Liver (tissue), 9 donors: ENCODE data around the gene BCAP29. TPM values are rescaled to one million over a fixed set of nuclear protein-coding genes. Genes with fewer than 3 reads are reported as not detected.

ENCODE experiments used
- DNase-seq: peaks from one replicate; pipeline ENCODE4 v3.0.0-alpha.2; 2017; ENCODE audit warnings: low spot score
- H3K27ac ChIP-seq, 2 donors: one replicate each; pipeline ENCODE4 v1.7.0; 2013; ENCODE audit warnings: inconsistent platforms in 2 of 2, low read length in 2 of 2, control low read depth in 1 of 2, low read depth in 1 of 2, mild to moderate bottlenecking in 1 of 2
- H3K27me3 ChIP-seq, 4 donors: one replicate each; pipeline versions ENCODE4 v1.6.1 to v1.7.0; 2013; ENCODE audit warnings: low read length in 3 of 4, inconsistent platforms in 1 of 4, mild to moderate bottlenecking in 1 of 4, moderate library complexity in 1 of 4; ENCODE audit not compliant: control insufficient read depth in 4 of 4, insufficient read depth in 4 of 4
- H3K36me3 ChIP-seq, 4 donors: one replicate each; pipeline versions ENCODE4 v1.6.1 to v1.7.0; 2013; ENCODE audit warnings: low read length in 3 of 4, mild to moderate bottlenecking in 3 of 4, low read depth in 1 of 4, moderate library complexity in 1 of 4; ENCODE audit not compliant: control insufficient read depth in 4 of 4, insufficient read depth in 3 of 4
- H3K4me1 ChIP-seq, 4 donors: one replicate each; pipeline versions ENCODE4 v1.6.1 to v1.7.0; 2013; ENCODE audit warnings: low read length in 3 of 4, mild to moderate bottlenecking in 3 of 4, moderate library complexity in 1 of 4; ENCODE audit not compliant: control insufficient read depth in 4 of 4, insufficient read depth in 4 of 4
- H3K4me3 ChIP-seq, 3 donors: one replicate each; pipeline versions ENCODE4 v1.6.1 to v1.7.0; 2013; ENCODE audit warnings: low read length in 3 of 3, control low read depth in 1 of 3, low read depth in 1 of 3, mild to moderate bottlenecking in 1 of 3
- H3K9ac ChIP-seq, 2 donors: one replicate each; pipeline ENCODE4 v1.7.0; 2013; ENCODE audit warnings: low read length in 2 of 2, mild to moderate bottlenecking in 2 of 2, moderate library complexity in 2 of 2, control low read depth in 1 of 2, low read depth in 1 of 2
- H3K9me3 ChIP-seq, 4 donors: one replicate each; pipeline versions ENCODE4 v1.6.1 to v1.7.0; 2013; ENCODE audit warnings: low read length in 3 of 4; ENCODE audit not compliant: control insufficient read depth in 4 of 4
- CTCF ChIP-seq: fragments of 150-350 bp; IDR thresholded peaks from 2 replicates; pipeline ENCODE4 v1.5.1; 2017; ENCODE audit warnings: improper control_type of control experiment, low read depth, low read length; ENCODE audit not compliant: missing input control
- EGR1 ChIP-seq, 2 donors: IDR thresholded peaks; 2 replicates each; pipeline ENCODE4 v1.6.1; 2016 to 2018; ENCODE audit warnings: antibody characterized with exemption in 2 of 2, low read depth in 2 of 2
- FOXA1 ChIP-seq: IDR thresholded peaks from 2 replicates; pipeline ENCODE4 v1.6.1; 2016; ENCODE audit warnings: antibody characterized with exemption
- GABPA ChIP-seq, 2 donors: IDR thresholded peaks in 1 of 2; conservative IDR thresholded peaks in 1 of 2; 2 replicates each; pipeline ENCODE4 v1.6.1; 2016; ENCODE audit warnings: antibody characterized with exemption in 2 of 2, mild to moderate bottlenecking in 1 of 2, moderate library complexity in 1 of 2
- HNF4G ChIP-seq: IDR thresholded peaks from 2 replicates; pipeline ENCODE4 v1.6.1; 2016; ENCODE audit warnings: antibody characterized with exemption
- JUND ChIP-seq, 2 donors: IDR thresholded peaks; 2 replicates each; pipeline ENCODE4 v1.6.1; 2016; ENCODE audit warnings: antibody characterized with exemption in 2 of 2
- NR2F2 ChIP-seq: IDR thresholded peaks from 2 replicates; pipeline ENCODE4 v1.6.1; 2016; ENCODE audit warnings: antibody characterized with exemption
- RXRA ChIP-seq, 2 donors: IDR thresholded peaks; 2 replicates each; pipeline ENCODE4 v1.6.1; 2017 to 2018; ENCODE audit warnings: antibody characterized with exemption in 2 of 2, mild to moderate bottlenecking in 1 of 2
- SP1 ChIP-seq: IDR thresholded peaks from 2 replicates; pipeline ENCODE4 v1.6.1; 2018; ENCODE audit warnings: antibody characterized with exemption, mild to moderate bottlenecking
- TAF1 ChIP-seq: conservative IDR thresholded peaks from 2 replicates; pipeline ENCODE4 v1.6.1; 2016; ENCODE audit warnings: antibody characterized with exemption, mild to moderate bottlenecking
- ZBTB33 ChIP-seq: IDR thresholded peaks from 2 replicates; pipeline ENCODE4 v1.6.1; 2016; ENCODE audit warnings: antibody characterized with exemption
- WGBS: extraction: QIAGEN DNeasy Blood & Tissue Kit; methylation state at CpG from one replicate; pipeline ENCODE4 v1.1.7; 2013; 5-methylcytosine and 5-hydroxymethylcytosine counted together
- polyA plus RNA-seq, 2 donors: library from polyadenylated mRNA; stranded (reverse) in 1 of 2; unstranded in 1 of 2; fragments of 200-250 nt in 1 of 2; fragments of >200 nt in 1 of 2; fragmentation: Nextera tagmentation in 1 of 2; extraction: Ambion mirVana in 1 of 2; gene quantifications; one replicate each; pipeline versions ENCODE4 v1.2.1 to v1.2.3, GENCODE V29; 2013 to 2015
- total RNA-seq, 2 donors: library from RNA; depleted of rRNA; stranded (reverse); fragments of >200 nt; gene quantifications; one replicate each; pipeline ENCODE4 v1.2.3, GENCODE V29; 2014
- TF ChIP-seq, protein P1 (sequence below): IDR thresholded peaks from 2 replicates; pipeline ENCODE4 v1.6.1; 2016; ENCODE audit warnings: antibody characterized with exemption
- TF ChIP-seq, protein P2 (sequence below): IDR thresholded peaks from 2 replicates; pipeline ENCODE4 v1.6.1; 2016; ENCODE audit warnings: antibody characterized with exemption, mild to moderate bottlenecking
- donor health status: healthy.
- donor health status: healthy.
- donor health status: healthy.
- donor health status: healthy.
- donor health status: healthy.

BCAP29 gene
- total and polyA plus RNA-seq, 4 donors, result 19.5 to 77.7 (median 36.9) TPM

DNA sequence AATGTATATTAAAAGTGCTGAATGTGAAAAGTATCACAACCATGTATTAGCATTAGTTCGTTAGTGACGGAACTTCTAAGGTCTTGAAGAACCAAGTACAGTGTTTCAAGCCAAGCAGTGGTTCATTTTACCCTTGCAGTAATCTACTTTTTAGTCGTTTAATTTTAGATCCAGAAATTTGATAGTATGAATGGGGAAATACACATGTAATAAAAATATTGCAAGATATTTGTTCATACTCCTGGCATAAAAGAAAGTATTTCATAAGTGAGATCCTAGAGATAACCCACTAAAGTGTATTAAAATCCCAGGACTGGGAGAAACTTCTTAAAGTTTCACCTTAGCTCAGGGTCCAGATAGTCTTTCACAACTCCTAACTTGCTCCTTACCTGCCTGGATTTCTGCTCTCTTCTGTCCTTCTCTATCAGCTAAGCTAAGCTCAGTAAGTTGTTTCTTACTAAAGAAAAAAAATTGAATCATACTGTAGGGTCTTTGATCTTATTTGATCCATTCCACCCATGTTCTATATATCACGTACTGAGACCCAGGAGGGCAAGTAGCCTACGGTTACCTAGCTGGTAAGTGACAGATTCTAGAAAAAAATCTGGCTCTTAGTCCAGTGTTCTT is 1.5 kb downstream of the BCAP29 start:
- Histone ChIP-seq H3K9me3 (no peaks in the 10 kb centered on the region), H3K27ac (no peak overlapping the region), H3K4me3 (no peak overlapping the region), H3K27me3 (no peaks in the 10 kb centered on the region), H3K36me3 (peaks cover 0 to 3% (median 0%) of the 10 kb centered on the region in 4 donors), H3K4me1 (peaks cover 0 to 21% (median 5%) of the 10 kb centered on the region in 4 donors), H3K9ac (peak overlapping the region in 1 of 2 donors; percentile 47)
- WGBS, result 71% methylated on average over 5 of the region's 5 CpGs
- TF ChIP-seq JUND (IDR thresholded peaks at IDR 0.05) (no peak), GABPA (IDR thresholded peaks at IDR 0.05 in 1 of 2, conservative IDR thresholded peaks at IDR 0.05 in 1 of 2) (no peak), CTCF (no peak), TAF1 (no peak), EGR1 (IDR thresholded peaks at IDR 0.05; ENCODE audit: low read depth in 2 of 2) (no peak), FOXA1 (no peak)
- TF ChIP-seq, protein P1, sequence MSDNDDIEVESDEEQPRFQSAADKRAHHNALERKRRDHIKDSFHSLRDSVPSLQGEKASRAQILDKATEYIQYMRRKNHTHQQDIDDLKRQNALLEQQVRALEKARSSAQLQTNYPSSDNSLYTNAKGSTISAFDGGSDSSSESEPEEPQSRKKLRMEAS, result no peak
- no peak for DNase-seq

- no peak overlapping the region for H3K4me3 ChIP-seq
- H3K27me3 ChIP-seq, result no peaks in the 10 kb centered on the region
- TF ChIP-seq, protein P2, sequence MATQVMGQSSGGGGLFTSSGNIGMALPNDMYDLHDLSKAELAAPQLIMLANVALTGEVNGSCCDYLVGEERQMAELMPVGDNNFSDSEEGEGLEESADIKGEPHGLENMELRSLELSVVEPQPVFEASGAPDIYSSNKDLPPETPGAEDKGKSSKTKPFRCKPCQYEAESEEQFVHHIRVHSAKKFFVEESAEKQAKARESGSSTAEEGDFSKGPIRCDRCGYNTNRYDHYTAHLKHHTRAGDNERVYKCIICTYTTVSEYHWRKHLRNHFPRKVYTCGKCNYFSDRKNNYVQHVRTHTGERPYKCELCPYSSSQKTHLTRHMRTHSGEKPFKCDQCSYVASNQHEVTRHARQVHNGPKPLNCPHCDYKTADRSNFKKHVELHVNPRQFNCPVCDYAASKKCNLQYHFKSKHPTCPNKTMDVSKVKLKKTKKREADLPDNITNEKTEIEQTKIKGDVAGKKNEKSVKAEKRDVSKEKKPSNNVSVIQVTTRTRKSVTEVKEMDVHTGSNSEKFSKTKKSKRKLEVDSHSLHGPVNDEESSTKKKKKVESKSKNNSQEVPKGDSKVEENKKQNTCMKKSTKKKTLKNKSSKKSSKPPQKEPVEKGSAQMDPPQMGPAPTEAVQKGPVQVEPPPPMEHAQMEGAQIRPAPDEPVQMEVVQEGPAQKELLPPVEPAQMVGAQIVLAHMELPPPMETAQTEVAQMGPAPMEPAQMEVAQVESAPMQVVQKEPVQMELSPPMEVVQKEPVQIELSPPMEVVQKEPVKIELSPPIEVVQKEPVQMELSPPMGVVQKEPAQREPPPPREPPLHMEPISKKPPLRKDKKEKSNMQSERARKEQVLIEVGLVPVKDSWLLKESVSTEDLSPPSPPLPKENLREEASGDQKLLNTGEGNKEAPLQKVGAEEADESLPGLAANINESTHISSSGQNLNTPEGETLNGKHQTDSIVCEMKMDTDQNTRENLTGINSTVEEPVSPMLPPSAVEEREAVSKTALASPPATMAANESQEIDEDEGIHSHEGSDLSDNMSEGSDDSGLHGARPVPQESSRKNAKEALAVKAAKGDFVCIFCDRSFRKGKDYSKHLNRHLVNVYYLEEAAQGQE, result no peak
- TF ChIP-seq JUND (IDR thresholded peaks at IDR 0.05) (no peak), SP1 (no peak), NR2F2 (no peak)
- H3K27ac ChIP-seq, result no peak overlapping the region
- H3K36me3 ChIP-seq, result peaks cover 0 to 3% (median 0%) of the 10 kb centered on the region in 4 donors
- WGBS, result 91% methylated on average over 2 of the region's 2 CpGs
- peaks cover 0 to 21% (median 5%) of the 10 kb centered on the region in 4 donors for H3K4me1 ChIP-seq
- no peaks in the 10 kb centered on the region for H3K9me3 ChIP-seq
- H3K9ac ChIP-seq, result no peak overlapping the region
- no peak for DNase-seq
These were observed 2.8 kb downstream of the BCAP29 start for GRCh38 chr7:107582875-107583274.

- Histone ChIP-seq H3K36me3 (peaks cover 0 to 3% (median 0%) of the 10 kb centered on the region in 4 donors), H3K9ac (no peak overlapping the region), H3K4me1 (peaks cover 0 to 15% (median 5%) of the 10 kb centered on the region in 4 donors), H3K27me3 (no peaks in the 10 kb centered on the region), H3K9me3 (no peaks in the 10 kb centered on the region), H3K27ac (no peak overlapping the region), H3K4me3 (no peak overlapping the region)
- no peak for DNase-seq
- no peak for TF ChIP-seq JUND (IDR thresholded peaks at IDR 0.05)
- TF ChIP-seq HNF4G, result no peak
- TF ChIP-seq SP1, result no peak
- no peak for TF ChIP-seq RXRA (IDR thresholded peaks at IDR 0.05)
- no peak for TF ChIP-seq EGR1 (IDR thresholded peaks at IDR 0.05; ENCODE audit: low read depth in 2 of 2)
- no peak for TF ChIP-seq ZBTB33
- no peak for TF ChIP-seq TAF1
- TF ChIP-seq CTCF, result no peak
- no peak for TF ChIP-seq GABPA (IDR thresholded peaks at IDR 0.05 in 1 of 2, conservative IDR thresholded peaks at IDR 0.05 in 1 of 2)
- WGBS, result 84% methylated on average over 2 of the region's 2 CpGs
These were observed 4.7 kb downstream of the BCAP29 start for GRCh38 chr7:107584716-107585115.
